ACC112 (cell line): ENCODE measurements around the gene SARDH.

Experiments used
- H2AFZ ChIP-seq: fragments of 200-600 bp; sonication (generic); one replicate; pipeline ENCODE4 v1.6.0; 2017; ENCODE audit warnings: antibody characterized with exemption, low read length; ENCODE audit not compliant: unreplicated experiment
- H3K27ac ChIP-seq: fragments of 200-600 bp; sonication (generic); 2 replicates; pipeline ENCODE4 v1.5.1; 2014; ENCODE audit warnings: low read depth, mild to moderate bottlenecking, antibody characterized with exemption, low read length, moderate library complexity
- H3K27me3 ChIP-seq: fragments of 200-600 bp; sonication (generic); 2 replicates; pipeline ENCODE4 v1.6.1; 2014; ENCODE audit warnings: mild to moderate bottlenecking, antibody characterized with exemption, low read length, moderate library complexity, mixed read lengths; ENCODE audit not compliant: insufficient read depth
- H3K36me3 ChIP-seq: fragments of 200-600 bp; sonication (generic); 2 replicates; pipeline ENCODE4 v1.6.1; 2016; ENCODE audit warnings: mild to moderate bottlenecking, antibody characterized with exemption, low read length, moderate library complexity, mixed read lengths; ENCODE audit not compliant: insufficient read depth
- H3K4me1 ChIP-seq: fragments of 200-600 bp; sonication (generic); one replicate; pipeline ENCODE4 v1.6.1; 2016; ENCODE audit warnings: low read length, mixed read lengths; ENCODE audit not compliant: insufficient read depth, unreplicated experiment, control insufficient read depth
- H3K4me3 ChIP-seq: fragments of 200-600 bp; sonication (generic); 2 replicates; pipeline ENCODE4 v1.5.1; 2014; ENCODE audit warnings: mild to moderate bottlenecking, low read depth, low read length
- H3K79me2 ChIP-seq: fragments of 200-600 bp; sonication (generic); one replicate; pipeline ENCODE4 v1.6.0; 2016; ENCODE audit warnings: low read length; ENCODE audit not compliant: control insufficient read depth, unreplicated experiment, insufficient read depth

SARDH gene

DNA sequence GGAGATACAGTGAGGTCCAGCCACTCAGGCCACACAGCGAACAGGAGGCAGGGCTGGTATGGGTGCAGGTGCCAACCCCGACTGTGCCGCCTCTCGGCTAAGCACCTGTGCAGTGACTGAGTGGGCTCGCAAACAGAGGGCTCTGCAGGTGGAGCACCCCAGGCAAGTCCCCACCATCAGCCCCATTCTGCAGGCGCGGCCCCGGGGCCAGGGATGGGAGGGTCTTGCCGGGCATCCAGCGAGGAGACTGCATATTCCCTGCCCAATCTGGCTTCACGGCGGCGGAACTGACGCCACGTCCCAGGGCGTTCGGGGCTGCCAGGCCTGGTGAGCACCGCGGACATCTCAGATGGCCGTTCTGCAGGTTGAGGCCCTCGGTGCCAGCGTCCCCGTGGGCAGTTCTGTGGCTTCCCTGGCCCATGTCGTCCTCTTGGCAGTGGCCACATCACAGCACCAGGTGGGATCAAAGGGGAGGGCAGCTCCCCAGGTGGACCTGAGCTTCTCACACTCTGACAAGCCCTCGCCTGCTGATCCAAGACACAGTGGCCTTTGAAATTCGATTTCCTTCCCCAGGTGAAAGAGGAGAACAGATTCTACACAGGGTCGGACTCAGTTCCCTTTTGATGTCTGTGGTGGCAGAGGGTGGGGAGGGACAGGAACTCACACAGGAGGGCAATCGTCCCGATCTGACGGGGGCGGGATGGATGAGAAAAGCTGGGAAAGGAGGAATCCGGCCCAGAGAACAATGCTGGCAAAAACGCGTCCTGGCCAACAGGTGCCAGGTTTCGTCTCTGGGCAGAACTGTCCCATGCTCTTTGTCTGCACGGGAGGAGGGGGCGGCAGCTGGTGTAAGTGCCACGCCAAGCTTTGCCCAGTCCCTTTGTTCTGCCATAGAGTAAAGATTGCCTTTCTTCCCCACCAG is 83.2 kb downstream of the SARDH start:
- H3K4me1 ChIP-seq, result peaks cover 16% of the 10 kb centered on the region
- no peaks in the 10 kb centered on the region for H3K79me2 ChIP-seq
- no peaks in the 10 kb centered on the region for H3K36me3 ChIP-seq
- no peak overlapping the region for H2AFZ ChIP-seq
- H3K4me3 ChIP-seq, result no peak overlapping the region
- no peak overlapping the region for H3K27ac ChIP-seq
- H3K27me3 ChIP-seq, result peaks cover 36% of the 10 kb centered on the region

DNA sequence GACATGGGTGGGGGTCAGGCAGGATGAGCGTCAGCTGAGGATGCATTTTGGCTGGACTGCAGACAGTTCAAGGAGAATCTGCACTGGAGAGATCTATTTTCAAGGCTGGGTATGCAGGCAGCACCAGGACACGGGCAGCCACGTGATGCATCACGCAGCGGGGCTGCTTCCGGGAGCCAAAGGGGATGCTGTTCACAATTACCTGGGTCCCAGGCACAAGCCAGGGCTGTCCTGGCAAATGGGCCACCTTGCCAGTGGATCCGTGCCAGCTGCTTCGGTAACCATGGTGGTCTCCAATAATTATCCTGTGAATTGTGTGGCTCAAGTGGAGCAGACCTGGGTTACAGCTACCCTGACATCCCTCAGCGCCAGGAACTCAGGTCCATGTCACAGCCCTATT is 84.5 kb downstream of the SARDH start:
- Histone ChIP-seq H3K36me3 (no peaks in the 10 kb centered on the region), H3K79me2 (no peaks in the 10 kb centered on the region), H3K4me3 (no peak overlapping the region), H3K27ac (no peak overlapping the region), H2AFZ (no peak overlapping the region), H3K27me3 (peaks cover 44% of the 10 kb centered on the region), H3K4me1 (peaks cover 4% of the 10 kb centered on the region)

- no peak overlapping the region for H3K27ac ChIP-seq
- H3K79me2 ChIP-seq, result no peaks in the 10 kb centered on the region
- no peak overlapping the region for H3K4me3 ChIP-seq
- H3K4me1 ChIP-seq, result no peaks in the 10 kb centered on the region
- H3K36me3 ChIP-seq, result no peaks in the 10 kb centered on the region
- H2AFZ ChIP-seq, result no peak overlapping the region
- H3K27me3 ChIP-seq, result peaks cover 54% of the 10 kb centered on the region
Observed at GRCh38 chr9:133650026-133650425, 88.1 kb downstream of the SARDH start.

GRCh38 chr9:133649194-133649593 is 89.0 kb downstream of the SARDH start:
- Histone ChIP-seq H2AFZ (no peak overlapping the region), H3K36me3 (no peaks in the 10 kb centered on the region), H3K27me3 (peaks cover 45% of the 10 kb centered on the region), H3K27ac (no peak overlapping the region), H3K4me3 (no peak overlapping the region), H3K4me1 (no peaks in the 10 kb centered on the region), H3K79me2 (no peaks in the 10 kb centered on the region)

DNA sequence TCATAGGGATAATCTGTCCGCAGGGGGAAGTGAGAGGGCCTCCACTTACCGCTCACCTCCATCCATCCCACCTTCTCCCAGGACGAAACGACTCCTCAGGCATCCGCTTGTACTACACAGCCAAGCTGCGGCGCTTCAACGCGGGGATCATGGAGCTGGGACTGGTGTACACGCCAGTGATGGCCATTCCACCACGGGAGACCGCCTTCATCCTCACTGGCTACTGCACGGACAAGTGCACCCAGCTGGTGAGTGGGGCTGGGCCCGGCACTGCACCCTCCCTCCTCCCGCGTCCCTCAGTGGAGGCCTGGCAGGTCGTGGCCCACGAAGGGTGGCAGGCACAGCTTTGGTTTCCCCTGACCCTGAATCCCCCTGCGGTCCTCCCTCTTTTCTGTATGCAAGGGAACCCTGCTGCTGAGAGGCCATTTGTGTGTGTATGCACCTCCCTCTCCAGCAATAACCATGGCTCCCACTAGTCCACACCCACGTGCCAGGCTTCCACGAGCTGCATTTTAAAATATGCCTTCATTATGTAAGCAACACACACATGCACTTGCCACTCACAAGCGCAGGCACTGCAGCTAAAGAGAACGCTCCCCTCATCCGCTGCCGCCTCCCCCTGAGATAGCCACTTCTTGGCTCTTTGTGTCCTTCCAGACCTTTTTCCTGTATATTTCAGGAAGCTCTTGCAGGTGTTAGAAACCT is 90.2 kb downstream of the SARDH start:
- Histone ChIP-seq H3K36me3 (no peaks in the 10 kb centered on the region), H3K4me3 (no peak overlapping the region), H3K4me1 (no peaks in the 10 kb centered on the region), H3K27me3 (peaks cover 48% of the 10 kb centered on the region), H3K79me2 (no peaks in the 10 kb centered on the region), H2AFZ (no peak overlapping the region), H3K27ac (no peak overlapping the region)

GRCh38 chr9:133647148-133647547 is 91.0 kb downstream of the SARDH start:
- H3K27me3 ChIP-seq, result peaks cover 48% of the 10 kb centered on the region

DNA sequence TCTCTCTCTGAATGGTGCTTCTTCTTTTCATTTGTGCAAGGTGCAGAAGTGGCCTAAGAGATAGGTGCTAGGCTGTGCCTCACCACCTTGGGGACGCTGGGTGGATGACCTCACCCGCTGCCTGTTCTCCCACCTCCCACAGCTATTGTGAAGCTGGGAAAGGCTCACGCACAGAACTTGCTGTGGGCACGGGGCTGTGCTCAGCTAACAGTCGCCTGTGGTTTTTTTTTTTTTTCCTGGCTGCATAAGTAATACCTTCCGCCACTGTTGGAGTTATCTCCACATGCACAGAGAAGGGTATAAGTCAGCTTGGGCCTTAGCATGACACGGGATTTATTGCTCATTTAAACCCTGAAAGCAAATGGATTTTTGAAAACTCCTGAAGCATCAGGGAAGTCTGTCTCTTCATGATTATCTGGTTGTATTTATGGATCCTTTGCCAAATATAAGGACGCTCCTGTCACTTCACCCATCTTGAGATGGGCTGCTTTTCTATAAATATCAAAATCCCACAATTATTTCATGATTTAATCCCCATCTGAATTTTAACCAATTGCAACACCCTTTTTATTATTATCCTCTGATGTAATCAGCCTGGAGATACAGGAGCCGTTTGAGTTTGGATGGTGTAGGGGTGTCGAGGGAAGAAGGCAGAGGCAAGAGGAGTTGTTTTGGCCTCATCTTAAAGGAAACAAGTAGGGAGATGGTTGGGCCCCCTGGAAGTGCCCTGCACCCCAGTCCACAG is 93.0 kb downstream of the SARDH start:
- no peak overlapping the region for H2AFZ ChIP-seq
- no peaks in the 10 kb centered on the region for H3K36me3 ChIP-seq
- H3K79me2 ChIP-seq, result no peaks in the 10 kb centered on the region
- H3K27me3 ChIP-seq, result peaks cover 57% of the 10 kb centered on the region
- H3K27ac ChIP-seq, result no peak overlapping the region
- no peaks in the 10 kb centered on the region for H3K4me1 ChIP-seq
- H3K4me3 ChIP-seq, result no peak overlapping the region

More at GRCh38 chr9:133647148-133647547, 91.0 kb downstream of the SARDH start:
- no peak overlapping the region for H3K27ac ChIP-seq
- no peak overlapping the region for H2AFZ ChIP-seq
- no peaks in the 10 kb centered on the region for H3K4me1 ChIP-seq
- H3K4me3 ChIP-seq, result no peak overlapping the region
- no peaks in the 10 kb centered on the region for H3K36me3 ChIP-seq
- no peaks in the 10 kb centered on the region for H3K79me2 ChIP-seq

- Histone ChIP-seq H3K36me3 (no peaks in the 10 kb centered on the region), H3K4me1 (no peaks in the 10 kb centered on the region), H3K27me3 (peaks cover 61% of the 10 kb centered on the region), H3K27ac (no peak overlapping the region), H3K79me2 (no peaks in the 10 kb centered on the region), H2AFZ (no peak overlapping the region), H3K4me3 (no peak overlapping the region)
Observed at GRCh38 chr9:133643978-133644760, 94.0 kb downstream of the SARDH start.

- Histone ChIP-seq H3K4me3 (no peak overlapping the region), H3K27ac (no peak overlapping the region), H3K4me1 (no peaks in the 10 kb centered on the region), H3K27me3 (peaks cover 53% of the 10 kb centered on the region), H3K36me3 (no peaks in the 10 kb centered on the region), H2AFZ (no peak overlapping the region), H3K79me2 (no peaks in the 10 kb centered on the region)
Observed at GRCh38 chr9:133643362-133643755, 94.8 kb downstream of the SARDH start.
